Measurements from ENCODE around the gene RBPJL. TPM values are rescaled to one million over a fixed set of nuclear protein-coding genes. Genes with fewer than 3 reads are reported as not detected.
A peak's percentile ranks its signal among the peaks of the same experiment; 100 is the strongest.

The RBPJL gene
- total and polyA plus RNA-seq, 9 donors = 0.17 TPM; not detected in 8

- no peak for DNase-seq
- WGBS (ENCODE audit: insufficient coverage) = 61% methylated on average over 3 of the region's 4 CpGs
- Histone ChIP-seq H3K36me3 (ENCODE audit: control insufficient read depth, insufficient read depth, low read length) (no peaks in the 10 kb centered on the region), H3K9me3 (replicated peaks; ENCODE audit: control insufficient read depth, low read depth, low read length) (no peaks in the 10 kb centered on the region), H3K4me3 (ENCODE audit: low read length) (no peak overlapping the region), H3K27me3 (ENCODE audit: control insufficient read depth, insufficient read depth, low read length) (peaks cover 58% of the 10 kb centered on the region), H3K4me1 (ENCODE audit: control insufficient read depth, insufficient read depth, low read length) (peaks cover 14% of the 10 kb centered on the region), H3K27ac (ENCODE audit: low read length) (no peak overlapping the region)
Measured at GRCh38 chr20:45305262-45305661, 1.4 kb upstream of the RBPJL start.

DNA sequence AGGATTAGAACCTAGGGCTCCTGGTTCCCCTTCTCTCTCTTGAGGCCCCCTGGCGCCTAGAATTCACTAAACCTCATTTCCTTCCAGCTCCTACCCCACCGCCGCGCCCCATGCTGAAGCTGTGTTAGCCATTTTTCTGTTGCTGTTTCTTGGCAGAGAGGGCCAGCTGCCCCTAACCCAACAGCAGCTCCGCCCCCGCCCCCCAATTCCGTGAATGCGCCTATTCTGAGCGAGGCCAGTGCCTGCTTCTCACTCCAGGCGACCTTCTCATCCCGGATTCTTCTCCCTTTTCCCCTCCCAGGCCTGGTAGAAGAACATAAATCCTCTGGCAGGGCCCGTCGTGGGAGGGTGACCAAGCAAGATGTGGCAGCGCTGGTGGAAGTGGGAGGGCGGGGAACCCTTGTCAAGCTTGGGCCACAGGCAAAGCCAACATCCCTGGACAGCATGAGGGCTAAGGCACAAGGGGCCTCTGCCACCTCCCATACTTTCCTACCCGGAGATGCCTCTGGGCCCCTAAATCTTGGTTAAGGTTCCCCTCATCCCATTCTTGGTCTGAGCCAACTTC, 518 bp downstream of the RBPJL start:
- Histone ChIP-seq H3K4me1 (ENCODE audit: control insufficient read depth, insufficient read depth, low read length) (peaks cover 14% of the 10 kb centered on the region), H3K4me3 (ENCODE audit: low read length) (no peak overlapping the region), H3K36me3 (ENCODE audit: control insufficient read depth, insufficient read depth, low read length) (no peaks in the 10 kb centered on the region), H3K27ac (ENCODE audit: low read length) (no peak overlapping the region), H3K27me3 (ENCODE audit: control insufficient read depth, insufficient read depth, low read length) (peaks cover 69% of the 10 kb centered on the region), H3K9me3 (replicated peaks; ENCODE audit: control insufficient read depth, low read depth, low read length) (no peaks in the 10 kb centered on the region)
- no peak for DNase-seq
- 59% methylated on average over 12 of the region's 16 CpGs for whole genome bisulfite sequencing (ENCODE audit: insufficient coverage)

DNA sequence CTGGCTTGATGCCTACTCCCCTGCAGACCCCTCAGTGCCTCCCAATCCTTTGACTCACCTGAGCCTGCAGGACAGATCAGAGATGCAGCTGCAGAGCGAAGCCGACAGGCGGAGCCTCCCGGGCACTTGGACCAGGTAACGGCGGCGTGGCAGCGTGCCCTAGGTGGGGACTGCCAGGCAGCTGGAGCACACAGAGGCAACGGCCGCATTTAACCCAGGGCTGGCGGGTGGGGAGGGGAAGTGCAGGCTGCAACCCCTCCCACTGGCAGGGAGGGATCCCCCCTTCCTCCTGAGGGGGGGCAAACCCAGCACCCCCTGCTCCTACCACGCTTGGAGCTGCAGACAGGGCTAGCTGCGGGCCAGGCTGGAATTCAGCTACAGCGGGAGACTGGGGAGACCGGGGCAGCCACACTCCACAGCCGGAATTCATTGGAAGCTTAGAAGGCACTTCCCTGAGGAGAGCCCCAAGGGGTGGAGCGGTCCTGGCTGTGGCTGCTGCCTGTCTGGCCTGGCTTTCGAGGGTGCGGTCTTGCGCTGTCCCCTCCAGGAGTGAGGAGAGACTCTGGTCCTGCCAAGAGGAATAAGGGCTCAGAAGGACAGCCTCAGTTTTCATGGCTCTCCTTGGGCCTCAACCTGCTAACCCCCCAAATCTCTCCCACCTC, 1.6 kb downstream of the RBPJL start, which contains the start of gene MATN4:
MATN4 (minus strand) TSS at position 183 of the 662 bp plus-strand sequence. CDS start 2,717 bp downstream, outside the sequence.
- Histone ChIP-seq H3K9me3 (replicated peaks; ENCODE audit: control insufficient read depth, low read depth, low read length) (no peaks in the 10 kb centered on the region), H3K36me3 (ENCODE audit: control insufficient read depth, insufficient read depth, low read length) (no peaks in the 10 kb centered on the region), H3K4me1 (ENCODE audit: control insufficient read depth, insufficient read depth, low read length) (peaks cover 14% of the 10 kb centered on the region), H3K27ac (ENCODE audit: low read length) (no peak within 1 kb of the TSS), H3K4me3 (ENCODE audit: low read length) (no peak within 1 kb of the TSS), H3K27me3 (ENCODE audit: control insufficient read depth, insufficient read depth, low read length) (peaks cover 75% of the 10 kb centered on the region)
- 11% methylated on average over 12 of the region's 20 CpGs for WGBS (ENCODE audit: insufficient coverage)
- peak; percentile 65 for DNase-seq

DNA sequence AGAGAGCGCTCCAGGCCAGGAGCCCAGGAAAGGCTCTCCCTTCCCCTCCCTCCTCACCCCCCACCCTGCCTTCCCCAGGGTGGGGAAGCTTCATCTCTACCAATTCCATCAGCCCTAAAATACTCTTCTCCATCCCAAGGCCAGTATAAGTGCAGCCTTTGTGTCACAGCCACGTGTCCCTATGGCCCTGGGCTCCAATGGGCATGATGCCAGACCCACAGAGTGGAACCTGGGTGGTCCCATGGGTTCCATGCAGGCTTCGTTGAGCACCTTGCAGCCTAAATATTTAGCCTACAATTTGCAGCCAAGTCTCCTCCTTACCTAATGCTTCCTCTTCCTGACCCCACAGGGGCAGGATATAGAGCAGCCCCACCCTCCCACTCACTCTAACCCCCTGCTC, 2.4 kb downstream of the RBPJL start:
- Histone ChIP-seq H3K4me3 (ENCODE audit: low read length) (no peak overlapping the region), H3K36me3 (ENCODE audit: control insufficient read depth, insufficient read depth, low read length) (no peaks in the 10 kb centered on the region)
- no peak for DNase-seq

GRCh38 chr20:45311589-45312211, 5.1 kb downstream of the RBPJL start:
- no peaks in the 10 kb centered on the region for H3K9me3 ChIP-seq (replicated peaks; ENCODE audit: control insufficient read depth, low read depth, low read length)
- H3K27ac ChIP-seq (ENCODE audit: low read length) = no peak overlapping the region
- no peaks in the 10 kb centered on the region for H3K36me3 ChIP-seq (ENCODE audit: control insufficient read depth, insufficient read depth, low read length)
- no peak overlapping the region for H3K4me3 ChIP-seq (ENCODE audit: low read length)
- H3K27me3 ChIP-seq (ENCODE audit: control insufficient read depth, insufficient read depth, low read length) = peaks cover 63% of the 10 kb centered on the region
- H3K4me1 ChIP-seq (ENCODE audit: control insufficient read depth, insufficient read depth, low read length) = peaks cover 11% of the 10 kb centered on the region
- WGBS (ENCODE audit: insufficient coverage) = 18% methylated on average over 44 of the region's 45 CpGs
- peak; percentile 36 for DNase-seq

More for the DNA sequence above, 2.4 kb downstream of the RBPJL start:
- WGBS (ENCODE audit: insufficient coverage) = 39% methylated on average over 2 of the region's 3 CpGs
- no peaks in the 10 kb centered on the region for H3K9me3 ChIP-seq (replicated peaks; ENCODE audit: control insufficient read depth, low read depth, low read length)
- H3K27ac ChIP-seq (ENCODE audit: low read length) = no peak overlapping the region
- peaks cover 14% of the 10 kb centered on the region for H3K4me1 ChIP-seq (ENCODE audit: control insufficient read depth, insufficient read depth, low read length)
- peaks cover 70% of the 10 kb centered on the region for H3K27me3 ChIP-seq (ENCODE audit: control insufficient read depth, insufficient read depth, low read length)

GRCh38 chr20:45312241-45312640, 5.6 kb downstream of the RBPJL start:
- no peak overlapping the region for H3K27ac ChIP-seq (ENCODE audit: low read length)
- DNase-seq = no peak
- H3K27me3 ChIP-seq (ENCODE audit: control insufficient read depth, insufficient read depth, low read length) = peaks cover 63% of the 10 kb centered on the region
- no peaks in the 10 kb centered on the region for H3K9me3 ChIP-seq (replicated peaks; ENCODE audit: control insufficient read depth, low read depth, low read length)
- 48% methylated on average over 21 of the region's 21 CpGs for WGBS (ENCODE audit: insufficient coverage)
- no peak overlapping the region for H3K4me3 ChIP-seq (ENCODE audit: low read length)
- peaks cover 11% of the 10 kb centered on the region for H3K4me1 ChIP-seq (ENCODE audit: control insufficient read depth, insufficient read depth, low read length)
- no peaks in the 10 kb centered on the region for H3K36me3 ChIP-seq (ENCODE audit: control insufficient read depth, insufficient read depth, low read length)

DNA sequence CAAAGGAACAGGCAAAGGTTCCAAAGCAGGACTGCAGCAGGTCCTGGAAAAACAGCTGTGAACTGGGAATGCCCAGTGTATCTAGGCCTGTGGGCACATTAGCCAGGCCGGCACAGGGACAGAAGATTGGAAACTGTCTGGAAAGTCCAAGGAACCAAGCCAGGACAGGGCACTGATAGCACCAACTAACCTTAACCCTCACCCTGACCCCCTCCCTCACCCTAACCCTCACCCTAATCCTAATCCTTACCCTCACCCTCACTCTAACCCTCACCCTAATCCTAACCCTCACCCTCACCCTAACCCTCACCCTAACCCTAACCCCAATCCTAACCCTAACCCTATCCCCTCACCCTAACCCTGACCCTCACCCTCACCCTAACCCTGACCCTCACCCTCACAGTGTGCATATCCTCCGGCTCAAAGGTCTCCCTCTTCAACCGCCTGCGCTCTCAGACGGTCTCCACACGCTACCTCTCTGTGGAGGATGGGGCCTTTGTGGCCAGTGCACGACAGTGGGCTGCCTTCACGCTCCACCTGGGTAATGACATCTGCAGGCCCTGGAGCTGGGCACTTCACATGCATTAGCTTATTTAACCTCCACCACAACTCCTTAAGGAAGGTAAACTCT, 6.5 kb downstream of the RBPJL start:
- DNase-seq = no peak
- WGBS (ENCODE audit: insufficient coverage) = 90% methylated on average over 4 of the region's 8 CpGs
- no peak overlapping the region for H3K4me3 ChIP-seq (ENCODE audit: low read length)
- H3K27ac ChIP-seq (ENCODE audit: low read length) = no peak overlapping the region
- H3K27me3 ChIP-seq (ENCODE audit: control insufficient read depth, insufficient read depth, low read length) = peaks cover 63% of the 10 kb centered on the region
- H3K36me3 ChIP-seq (ENCODE audit: control insufficient read depth, insufficient read depth, low read length) = no peaks in the 10 kb centered on the region
- H3K9me3 ChIP-seq (replicated peaks; ENCODE audit: control insufficient read depth, low read depth, low read length) = no peaks in the 10 kb centered on the region
- H3K4me1 ChIP-seq (ENCODE audit: control insufficient read depth, insufficient read depth, low read length) = peaks cover 5% of the 10 kb centered on the region

DNA sequence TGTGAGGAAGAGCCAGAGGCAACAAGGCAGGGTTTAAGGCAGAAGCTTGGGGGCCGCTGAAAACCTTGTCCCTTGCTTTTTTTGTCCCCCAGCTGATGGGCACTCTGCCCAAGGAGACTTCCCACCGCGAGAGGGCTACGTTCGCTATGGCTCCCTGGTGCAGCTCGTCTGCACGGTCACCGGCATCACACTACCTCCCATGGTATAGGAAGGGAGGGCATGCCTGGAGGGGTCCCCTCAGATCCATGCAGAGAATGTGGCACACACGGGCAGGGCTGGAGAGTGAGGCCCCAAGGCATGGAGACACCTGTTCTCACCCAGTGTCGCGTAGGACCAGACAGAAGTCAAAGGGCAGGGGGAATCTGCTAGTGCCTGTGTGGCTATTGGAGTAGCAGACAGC, 7.3 kb downstream of the RBPJL start:
- WGBS (ENCODE audit: insufficient coverage) = 78% methylated on average over 11 of the region's 11 CpGs
- no peak overlapping the region for H3K27ac ChIP-seq (ENCODE audit: low read length)
- H3K4me3 ChIP-seq (ENCODE audit: low read length) = no peak overlapping the region
- H3K27me3 ChIP-seq (ENCODE audit: control insufficient read depth, insufficient read depth, low read length) = peaks cover 63% of the 10 kb centered on the region
- DNase-seq = no peak
- H3K36me3 ChIP-seq (ENCODE audit: control insufficient read depth, insufficient read depth, low read length) = no peaks in the 10 kb centered on the region
- no peaks in the 10 kb centered on the region for H3K9me3 ChIP-seq (replicated peaks; ENCODE audit: control insufficient read depth, low read depth, low read length)
- no peaks in the 10 kb centered on the region for H3K4me1 ChIP-seq (ENCODE audit: control insufficient read depth, insufficient read depth, low read length)

DNA sequence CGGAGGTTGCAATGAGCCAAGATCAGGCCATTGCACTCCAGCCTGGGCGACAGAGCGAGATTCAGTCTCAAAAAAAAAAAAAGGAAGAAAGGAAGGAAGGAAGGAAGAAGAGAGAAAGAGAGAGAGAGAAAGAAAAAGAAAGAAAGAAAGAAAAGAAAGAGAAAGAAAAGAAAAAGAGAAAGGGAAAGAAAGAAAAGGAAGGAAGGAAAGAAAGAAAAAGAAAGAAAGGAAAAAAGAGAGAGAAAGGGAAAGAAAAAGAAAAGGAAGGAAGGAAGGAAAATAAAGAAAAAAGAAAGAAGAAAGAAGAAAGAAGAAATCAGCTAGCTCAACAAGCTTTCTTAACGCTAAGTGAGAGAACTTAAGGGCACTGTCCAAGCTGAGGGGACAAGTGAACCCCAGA, 9.0 kb downstream of the RBPJL start:
- no peak for DNase-seq
- H3K4me3 ChIP-seq (ENCODE audit: low read length) = no peak overlapping the region
- H3K27me3 ChIP-seq (ENCODE audit: control insufficient read depth, insufficient read depth, low read length) = peaks cover 59% of the 10 kb centered on the region
- no peak overlapping the region for H3K27ac ChIP-seq (ENCODE audit: low read length)
- no peaks in the 10 kb centered on the region for H3K36me3 ChIP-seq (ENCODE audit: control insufficient read depth, insufficient read depth, low read length)
- no peaks in the 10 kb centered on the region for H3K9me3 ChIP-seq (replicated peaks; ENCODE audit: control insufficient read depth, low read depth, low read length)
- H3K4me1 ChIP-seq (ENCODE audit: control insufficient read depth, insufficient read depth, low read length) = no peaks in the 10 kb centered on the region
- WGBS (ENCODE audit: insufficient coverage) = 85% methylated on average over 2 of the region's 4 CpGs

Data from muscle of leg (tissue), 11 donors.